ENCODE results near the gene GPRC5A. TPM values are rescaled to one million over a fixed set of nuclear protein-coding genes. Genes with fewer than 3 reads are reported as not detected.
"Not testable (repeated sequence)": the region's sequence is repeated elsewhere in the genome, so short reads cannot be mapped to it uniquely, and the experiment has no call there.

GPRC5A gene, protein sequence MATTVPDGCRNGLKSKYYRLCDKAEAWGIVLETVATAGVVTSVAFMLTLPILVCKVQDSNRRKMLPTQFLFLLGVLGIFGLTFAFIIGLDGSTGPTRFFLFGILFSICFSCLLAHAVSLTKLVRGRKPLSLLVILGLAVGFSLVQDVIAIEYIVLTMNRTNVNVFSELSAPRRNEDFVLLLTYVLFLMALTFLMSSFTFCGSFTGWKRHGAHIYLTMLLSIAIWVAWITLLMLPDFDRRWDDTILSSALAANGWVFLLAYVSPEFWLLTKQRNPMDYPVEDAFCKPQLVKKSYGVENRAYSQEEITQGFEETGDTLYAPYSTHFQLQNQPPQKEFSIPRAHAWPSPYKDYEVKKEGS
- polyA plus RNA-seq (ENCODE audit: insufficient read length in 4 of 4) = 10 to 100 TPM in 1 of 4 donors, 1 to 10 TPM in 3; 8.4 to 10.5 (median 9.7) TPM

GRCh38 chr12:12891080-12891880 lies at the start of gene GPRC5A:
Gene GPRC5A (plus strand): TSS chr12:12891562. CDS start chr12:12908250, 16,688 bp downstream.
- DNase-seq (ENCODE audit: low read depth in 4 of 4, low spot score in 3 of 4) = peak; percentile 69 to 73 (median 72)

- no peak for DNase-seq (ENCODE audit: low read depth in 4 of 4, low spot score in 3 of 4)
Measured at GRCh38 chr12:12845794-12846243, 45.5 kb upstream of the GPRC5A start.

- DNase-seq (ENCODE audit: low read depth in 4 of 4, low spot score in 3 of 4) = not testable (repeated sequence)
Measured at GRCh38 chr12:12846780-12847179, 44.6 kb upstream of the GPRC5A start.

GRCh38 chr12:12853435-12853834 lies 37.9 kb upstream of the GPRC5A start:
- DNase-seq (ENCODE audit: low read depth in 4 of 4, low spot score in 3 of 4) = no peak

DNA sequence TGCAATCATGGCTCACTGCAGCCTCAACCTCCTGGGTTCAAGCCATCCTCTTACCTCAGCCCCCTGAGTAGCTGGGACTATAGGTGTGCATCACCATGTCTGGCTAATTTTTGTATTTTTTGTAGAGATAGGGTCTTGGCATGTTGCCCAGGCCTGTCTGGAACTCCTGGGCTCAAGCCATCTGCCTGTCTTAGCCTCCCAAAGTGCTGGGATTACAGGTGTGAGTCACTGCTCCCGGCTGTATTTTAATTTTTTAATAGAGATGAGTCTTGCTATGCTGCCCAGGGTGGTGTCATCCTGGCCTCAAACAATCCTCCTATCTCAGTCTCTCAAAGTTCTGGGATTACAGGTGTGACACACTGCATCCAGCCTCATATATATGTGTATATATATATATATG lies 31.7 kb upstream of the GPRC5A start:
- no peak for DNase-seq (ENCODE audit: low read depth in 4 of 4, low spot score in 3 of 4)

- DNase-seq (ENCODE audit: low read depth in 4 of 4, low spot score in 3 of 4) = no peak
Measured at GRCh38 chr12:12864243-12864642, 27.1 kb upstream of the GPRC5A start.

DNA sequence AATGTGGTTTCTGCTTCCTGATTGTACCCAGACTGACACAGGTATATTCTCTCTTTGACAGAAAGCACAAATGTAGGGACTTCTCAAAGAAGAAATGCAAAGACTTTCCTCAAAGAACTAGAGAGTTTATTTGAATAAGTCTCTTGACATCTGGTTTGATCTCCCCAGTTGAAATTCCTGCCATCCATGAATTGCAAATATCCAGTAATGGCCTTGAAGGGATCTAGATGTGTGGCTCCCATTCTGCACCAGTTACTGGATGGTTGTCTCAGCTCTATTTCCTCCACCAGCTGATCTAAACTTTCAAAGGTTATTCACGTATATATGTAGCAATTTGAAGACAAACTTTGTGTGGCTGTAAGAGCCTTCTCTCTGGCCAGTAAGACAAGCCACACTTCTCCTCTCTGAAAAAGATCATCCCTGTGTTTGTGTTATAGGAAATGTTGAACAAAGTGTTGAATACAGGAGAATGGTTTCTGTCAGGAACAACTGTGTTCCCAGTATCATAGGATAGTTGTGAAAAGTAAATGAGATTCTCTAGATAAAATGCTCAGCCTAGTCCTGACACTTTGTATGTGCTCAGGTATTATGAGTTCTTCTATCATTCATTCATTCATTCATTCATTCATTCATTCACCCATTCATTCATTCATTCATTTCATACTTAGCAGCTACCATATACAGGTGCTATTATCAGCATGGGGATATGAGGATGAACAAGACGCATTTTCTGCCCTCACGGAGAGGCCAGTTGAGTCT lies 22.7 kb upstream of the GPRC5A start:
- DNase-seq (ENCODE audit: low read depth in 4 of 4, low spot score in 3 of 4) = no peak

DNA sequence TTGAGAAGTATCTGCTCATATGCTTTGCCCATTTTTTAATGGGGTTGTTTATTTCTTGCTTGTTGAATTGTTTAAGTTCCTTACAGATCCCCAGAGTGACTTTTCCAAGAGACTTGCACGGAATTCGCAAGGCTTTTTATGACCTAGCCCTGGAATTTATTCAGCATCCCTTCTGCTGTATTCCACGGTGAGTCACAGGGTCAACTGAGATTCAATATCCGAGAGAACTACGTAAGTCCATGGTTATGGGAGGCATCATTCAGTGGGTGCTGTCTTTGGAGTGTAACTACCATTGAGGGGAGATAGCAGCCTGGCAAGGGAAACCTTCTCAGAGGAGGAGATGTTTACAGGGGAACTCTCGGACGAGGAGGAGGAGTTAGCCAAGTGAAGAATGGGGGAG lies 20.9 kb upstream of the GPRC5A start:
- no peak for DNase-seq (ENCODE audit: low read depth in 4 of 4, low spot score in 3 of 4)

- DNase-seq (ENCODE audit: low read depth in 4 of 4, low spot score in 3 of 4) = no peak
Measured at GRCh38 chr12:12871587-12872138, 19.7 kb upstream of the GPRC5A start.

- peak in 1 of 4 donors; percentile 28 for DNase-seq (ENCODE audit: low read depth in 4 of 4, low spot score in 3 of 4)
Measured at GRCh38 chr12:12872139-12872933, 19.0 kb upstream of the GPRC5A start.

GRCh38 chr12:12872934-12873275 lies 18.5 kb upstream of the GPRC5A start:
- DNase-seq (ENCODE audit: low read depth in 4 of 4, low spot score in 3 of 4) = no peak

DNA sequence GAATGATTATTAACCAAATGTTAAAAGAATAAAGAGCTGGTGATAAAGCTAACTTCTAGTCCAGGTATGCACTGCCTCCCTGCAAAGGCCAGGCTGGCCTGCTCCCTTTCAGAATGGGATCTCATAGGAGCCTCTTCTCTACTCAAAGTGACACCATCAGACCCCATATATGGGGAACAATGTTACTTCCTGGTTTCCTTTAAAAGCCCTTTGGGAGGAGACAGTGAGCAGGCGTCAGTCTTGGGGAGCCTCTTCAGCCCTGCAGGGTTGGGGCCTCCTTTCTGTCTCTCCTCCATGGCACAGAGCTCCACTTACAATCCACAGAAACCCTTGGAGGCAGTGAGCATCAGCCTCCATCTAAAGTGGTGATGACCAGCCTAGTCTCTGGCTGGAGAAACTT lies 17.3 kb upstream of the GPRC5A start:
- no peak for DNase-seq (ENCODE audit: low read depth in 4 of 4, low spot score in 3 of 4)

- not testable (repeated sequence) for DNase-seq (ENCODE audit: low read depth in 4 of 4, low spot score in 3 of 4)
Measured at GRCh38 chr12:12875301-12875700, 16.1 kb upstream of the GPRC5A start.

DNA sequence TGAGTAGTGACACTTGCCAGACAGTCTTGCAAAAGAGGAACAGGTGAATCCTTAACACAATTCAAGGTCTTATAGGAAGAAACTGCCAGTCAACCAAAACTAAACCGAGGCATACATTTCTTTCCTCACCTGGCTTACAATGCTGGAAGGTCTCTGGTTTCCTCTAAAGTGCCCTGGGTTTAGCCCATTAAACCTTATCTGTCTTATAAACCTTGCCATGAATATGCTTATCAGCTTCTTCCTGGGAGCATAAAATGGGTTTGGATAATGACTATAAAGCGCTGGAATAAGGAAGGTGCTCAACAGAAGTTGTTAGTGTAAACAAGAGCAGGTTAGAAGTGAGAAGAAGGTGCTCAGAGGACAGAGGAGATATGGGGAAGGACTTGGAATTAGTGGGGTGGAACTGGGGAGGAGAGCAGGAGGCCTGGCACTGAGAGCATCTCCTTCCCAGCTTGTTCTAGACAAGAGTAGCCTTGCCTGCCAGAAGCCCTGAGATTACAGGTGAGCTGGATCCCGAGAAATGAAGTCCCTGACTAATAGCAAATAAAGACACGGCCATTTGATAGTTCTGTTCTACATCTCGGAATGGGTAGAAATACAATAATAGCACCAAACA lies 14.1 kb upstream of the GPRC5A start:
- DNase-seq (ENCODE audit: low read depth in 4 of 4, low spot score in 3 of 4) = no peak

DNA sequence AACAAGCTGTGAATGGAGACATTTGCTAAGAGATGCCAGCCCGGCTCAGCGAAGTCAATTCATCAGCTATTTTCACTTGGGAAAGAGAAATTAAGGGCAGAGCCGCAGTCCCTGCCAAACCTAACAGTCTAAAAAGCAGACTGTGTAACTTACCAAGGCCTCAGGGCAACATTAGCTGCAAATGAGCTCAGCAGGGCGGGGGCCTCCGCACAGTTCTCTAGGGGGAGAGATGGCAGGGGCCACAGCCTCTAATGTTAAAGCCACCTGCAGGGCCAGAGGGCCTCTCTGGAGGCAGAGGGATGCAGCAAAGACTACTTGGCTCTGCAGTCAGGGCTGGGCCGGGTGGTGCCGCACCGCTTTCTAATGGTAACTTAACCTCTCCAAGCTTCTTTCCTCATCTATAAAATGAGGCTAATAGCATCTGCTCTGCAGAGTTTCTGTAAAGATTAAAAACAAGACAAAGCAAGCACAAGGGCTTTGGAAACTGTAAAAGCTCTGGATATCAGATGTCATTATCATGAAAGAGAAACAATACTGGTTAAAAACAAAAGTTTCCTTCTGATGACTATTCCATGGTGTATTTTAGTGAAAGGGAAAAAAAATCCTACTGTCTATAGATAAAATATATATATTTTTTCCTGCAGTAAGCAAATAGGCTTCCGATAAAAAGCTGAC lies 13.4 kb upstream of the GPRC5A start:
- DNase-seq (ENCODE audit: low read depth in 4 of 4, low spot score in 3 of 4) = no peak

DNA sequence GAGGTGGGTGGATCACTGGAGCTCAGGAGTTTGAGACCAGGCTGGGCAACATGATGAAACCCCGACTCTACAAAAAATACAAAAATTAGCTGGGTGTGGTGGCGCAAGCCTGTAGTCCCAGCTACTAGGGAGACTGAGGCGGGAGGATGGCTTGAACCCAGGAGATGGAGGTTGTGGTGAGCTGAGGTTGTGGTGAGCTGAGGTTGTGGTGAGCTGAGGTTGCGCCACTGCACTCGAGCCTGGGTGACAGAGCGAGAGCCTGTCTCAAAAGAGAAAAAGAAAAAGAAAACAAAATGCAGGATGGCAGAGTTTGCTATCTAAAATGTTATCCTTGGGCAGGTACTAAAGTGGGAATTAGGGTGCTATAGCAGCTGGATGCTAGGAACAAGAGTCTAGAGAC lies 10.8 kb upstream of the GPRC5A start:
- DNase-seq (ENCODE audit: low read depth in 4 of 4, low spot score in 3 of 4) = no peak

GRCh38 chr12:12881151-12881909 lies 10.0 kb upstream of the GPRC5A start:
- DNase-seq (ENCODE audit: low read depth in 4 of 4, low spot score in 3 of 4) = no peak

- DNase-seq (ENCODE audit: low read depth in 4 of 4, low spot score in 3 of 4) = no peak
Measured at GRCh38 chr12:12882288-12882687, 9.1 kb upstream of the GPRC5A start.
